HG03045 (cell line): ENCODE data around the gene ZBTB1.
"Not testable (repeated sequence)": the region's sequence is repeated elsewhere in the genome, so short reads cannot be mapped to it uniquely, and the experiment has no call there.

ENCODE experiments used
- ATAC-seq: cut with Tn5 transposase; IDR thresholded peaks from one replicate; pipeline ENCODE4 v1.9.1; 2021; ENCODE audit warnings: mild to moderate bottlenecking, moderate library complexity; ENCODE audit not compliant: unreplicated experiment

Gene ZBTB1

DNA sequence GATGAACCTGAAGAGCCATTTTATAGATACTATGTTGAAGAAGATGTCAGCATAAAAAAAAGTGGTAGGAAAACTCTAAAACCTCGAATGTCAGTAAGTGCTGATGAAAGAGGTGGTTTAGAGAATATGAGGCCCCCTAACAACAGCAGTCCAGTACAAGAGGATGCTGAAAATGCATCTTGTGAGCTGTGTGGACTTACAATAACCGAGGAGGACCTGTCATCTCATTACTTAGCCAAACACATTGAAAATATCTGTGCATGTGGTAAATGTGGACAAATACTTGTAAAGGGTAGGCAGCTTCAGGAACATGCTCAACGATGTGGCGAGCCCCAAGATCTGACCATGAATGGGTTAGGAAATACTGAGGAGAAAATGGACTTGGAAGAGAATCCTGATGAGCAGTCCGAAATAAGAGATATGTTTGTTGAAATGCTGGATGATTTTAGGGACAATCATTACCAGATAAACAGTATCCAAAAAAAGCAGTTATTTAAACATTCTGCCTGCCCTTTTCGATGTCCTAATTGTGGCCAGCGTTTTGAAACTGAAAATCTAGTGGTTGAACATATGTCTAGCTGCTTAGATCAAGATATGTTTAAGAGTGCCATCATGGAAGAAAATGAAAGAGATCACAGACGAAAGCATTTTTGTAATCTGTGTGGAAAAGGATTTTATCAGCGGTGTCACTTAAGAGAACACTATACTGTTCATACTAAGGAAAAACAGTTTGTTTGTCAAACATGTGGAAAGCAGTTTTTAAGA, 18.2 kb downstream of the ZBTB1 start:
- no peak for ATAC-seq

DNA sequence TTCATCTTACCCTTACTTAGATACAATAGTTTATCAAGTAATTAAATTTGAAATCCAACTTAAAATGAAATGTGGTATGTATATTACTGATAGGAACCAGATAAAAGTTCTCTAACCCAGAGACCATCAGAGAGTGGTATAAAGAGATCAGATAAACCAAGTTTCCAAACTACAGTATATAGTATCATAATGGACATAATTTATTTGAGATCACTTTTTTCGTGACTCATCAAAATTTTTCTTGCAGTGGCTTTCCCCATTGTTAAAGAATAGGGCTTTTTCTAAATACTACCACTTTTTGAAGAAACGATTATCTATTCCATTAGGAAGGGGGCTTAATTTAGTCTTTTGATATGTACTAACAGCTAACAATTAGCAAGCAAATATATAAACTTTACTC, 20.8 kb downstream of the ZBTB1 start:
- ATAC-seq = no peak

DNA sequence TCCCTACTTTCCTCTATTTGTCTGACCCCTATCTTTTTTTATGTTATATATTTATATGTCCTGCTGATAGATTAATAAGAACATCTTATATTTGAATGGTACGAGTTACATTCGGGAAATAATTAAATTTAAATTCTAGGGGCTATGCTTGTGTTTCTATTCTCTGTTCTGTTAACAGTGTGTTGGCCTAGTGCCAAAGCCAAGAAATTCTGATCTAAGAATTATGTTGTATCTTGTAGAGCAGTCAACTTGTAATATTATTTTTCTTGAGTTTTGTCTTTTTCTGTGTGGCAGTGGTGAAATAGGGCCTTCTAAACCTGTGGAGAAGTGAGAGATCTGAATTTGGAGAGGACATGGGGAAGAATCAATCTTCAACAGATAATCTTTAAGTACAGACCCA, 27.0 kb downstream of the ZBTB1 start:
- ATAC-seq = no peak

DNA sequence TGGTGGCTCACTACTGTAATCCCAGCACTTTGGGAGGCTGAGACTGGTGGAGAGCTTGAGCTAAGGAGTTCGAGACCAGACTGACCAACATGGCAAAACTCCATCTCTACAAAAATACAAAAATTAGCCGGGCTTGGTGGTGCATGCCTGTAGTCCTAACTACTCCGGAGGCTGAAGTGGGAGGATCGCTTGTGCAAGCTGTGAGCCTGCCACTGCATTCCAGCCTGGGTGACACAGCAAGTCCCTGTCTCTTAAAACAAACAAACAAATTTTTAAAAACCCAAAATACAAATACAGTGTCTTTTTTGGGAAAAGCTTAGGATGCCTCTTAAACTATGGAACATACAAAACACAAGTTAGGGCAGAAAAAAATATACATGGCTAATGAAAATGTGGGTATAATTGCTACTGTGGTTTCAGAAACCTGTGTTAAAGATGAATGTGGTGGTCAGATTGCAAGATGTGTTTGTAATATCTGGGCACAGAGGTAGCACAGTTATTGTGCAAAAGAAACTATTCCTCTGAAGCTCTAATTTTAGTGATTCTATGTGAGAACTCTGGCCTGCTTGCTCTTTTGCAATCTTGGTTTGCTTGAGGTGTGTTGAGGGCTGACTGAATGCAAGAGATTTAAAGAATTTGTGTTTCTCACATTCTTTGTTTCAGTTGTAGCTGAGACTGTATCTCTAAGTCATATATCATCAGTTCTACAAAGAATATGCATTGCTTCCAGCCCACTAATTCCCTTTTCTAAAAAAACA, 32.1 kb downstream of the ZBTB1 start:
- no peak for ATAC-seq

DNA sequence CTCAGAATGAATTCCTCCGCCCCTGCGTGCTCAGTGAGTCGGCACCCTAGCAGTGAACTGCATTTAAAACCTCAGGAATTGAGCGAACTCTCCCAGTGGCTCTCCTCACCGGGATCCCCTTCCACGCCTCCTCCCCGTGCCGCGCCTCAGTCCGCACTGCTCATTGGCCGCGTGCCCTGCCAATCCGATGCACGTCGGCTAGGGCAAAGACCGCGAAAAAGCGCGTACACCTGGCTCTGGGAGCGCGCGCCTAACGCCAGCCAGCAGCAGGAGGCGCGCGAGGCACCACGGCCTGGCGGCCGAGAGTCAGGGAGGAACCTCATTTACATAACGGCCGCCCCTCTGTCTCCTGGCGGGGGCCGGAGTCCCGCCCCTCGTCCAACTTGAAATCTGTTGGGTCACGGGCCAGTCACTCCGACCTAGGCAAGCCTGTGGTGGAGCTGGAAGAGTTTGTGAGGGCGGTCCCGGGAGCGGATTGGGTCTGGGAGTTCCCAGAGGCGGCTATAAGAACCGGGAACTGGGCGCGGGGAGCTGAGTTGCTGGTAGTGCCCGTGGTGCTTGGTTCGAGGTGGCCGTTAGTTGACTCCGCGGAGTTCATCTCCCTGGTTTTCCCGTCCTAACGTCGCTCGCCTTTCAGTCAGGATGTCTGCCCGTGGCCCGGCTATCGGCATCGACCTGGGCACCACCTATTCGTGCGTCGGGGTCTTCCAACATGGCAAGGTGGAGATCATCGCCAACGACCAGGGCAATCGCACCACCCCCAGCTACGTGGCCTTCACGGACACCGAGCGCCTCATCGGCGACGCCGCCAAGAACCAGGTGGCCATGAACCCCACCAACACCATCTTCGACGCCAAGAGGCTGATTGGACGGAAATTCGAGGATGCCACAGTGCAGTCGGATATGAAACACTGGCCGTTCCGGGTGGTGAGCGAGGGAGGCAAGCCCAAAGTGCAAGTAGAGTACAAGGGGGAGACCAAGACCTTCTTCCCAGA, 35.9 kb downstream of the ZBTB1 start, which contains the start of gene HSPA2:
Gene HSPA2, plus strand, starts transcription at position 534 of the 995 bp plus-strand sequence. Its CDS starts 109 bp downstream, at position 643.
- peak; percentile 94 for ATAC-seq

DNA sequence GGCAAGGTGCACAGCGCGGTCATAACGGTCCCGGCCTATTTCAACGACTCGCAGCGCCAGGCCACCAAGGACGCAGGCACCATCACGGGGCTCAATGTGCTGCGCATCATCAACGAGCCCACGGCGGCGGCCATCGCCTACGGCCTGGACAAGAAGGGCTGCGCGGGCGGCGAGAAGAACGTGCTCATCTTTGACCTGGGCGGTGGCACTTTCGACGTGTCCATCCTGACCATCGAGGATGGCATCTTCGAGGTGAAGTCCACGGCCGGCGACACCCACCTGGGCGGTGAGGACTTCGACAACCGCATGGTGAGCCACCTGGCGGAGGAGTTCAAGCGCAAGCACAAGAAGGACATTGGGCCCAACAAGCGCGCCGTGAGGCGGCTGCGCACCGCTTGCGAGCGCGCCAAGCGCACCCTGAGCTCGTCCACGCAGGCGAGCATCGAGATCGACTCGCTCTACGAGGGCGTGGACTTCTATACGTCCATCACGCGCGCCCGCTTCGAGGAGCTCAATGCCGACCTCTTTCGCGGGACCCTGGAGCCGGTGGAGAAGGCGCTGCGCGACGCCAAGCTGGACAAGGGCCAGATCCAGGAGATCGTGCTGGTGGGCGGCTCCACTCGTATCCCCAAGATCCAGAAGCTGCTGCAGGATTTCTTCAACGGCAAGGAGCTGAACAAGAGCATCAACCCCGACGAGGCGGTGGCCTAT, 36.8 kb downstream of the ZBTB1 start:
- no peak for ATAC-seq

DNA sequence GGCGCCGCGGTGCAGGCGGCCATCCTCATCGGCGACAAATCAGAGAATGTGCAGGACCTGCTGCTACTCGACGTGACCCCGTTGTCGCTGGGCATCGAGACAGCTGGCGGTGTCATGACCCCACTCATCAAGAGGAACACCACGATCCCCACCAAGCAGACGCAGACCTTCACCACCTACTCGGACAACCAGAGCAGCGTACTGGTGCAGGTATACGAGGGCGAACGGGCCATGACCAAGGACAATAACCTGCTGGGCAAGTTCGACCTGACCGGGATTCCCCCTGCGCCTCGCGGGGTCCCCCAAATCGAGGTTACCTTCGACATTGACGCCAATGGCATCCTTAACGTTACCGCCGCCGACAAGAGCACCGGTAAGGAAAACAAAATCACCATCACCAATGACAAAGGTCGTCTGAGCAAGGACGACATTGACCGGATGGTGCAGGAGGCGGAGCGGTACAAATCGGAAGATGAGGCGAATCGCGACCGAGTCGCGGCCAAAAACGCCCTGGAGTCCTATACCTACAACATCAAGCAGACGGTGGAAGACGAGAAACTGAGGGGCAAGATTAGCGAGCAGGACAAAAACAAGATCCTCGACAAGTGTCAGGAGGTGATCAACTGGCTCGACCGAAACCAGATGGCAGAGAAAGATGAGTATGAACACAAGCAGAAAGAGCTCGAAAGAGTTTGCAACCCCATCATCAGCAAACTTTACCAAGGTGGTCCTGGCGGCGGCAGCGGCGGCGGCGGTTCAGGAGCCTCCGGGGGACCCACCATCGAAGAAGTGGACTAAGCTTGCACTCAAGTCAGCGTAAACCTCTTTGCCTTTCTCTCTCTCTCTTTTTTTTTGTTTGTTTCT, 37.6 kb downstream of the ZBTB1 start:
- ATAC-seq = no peak

DNA sequence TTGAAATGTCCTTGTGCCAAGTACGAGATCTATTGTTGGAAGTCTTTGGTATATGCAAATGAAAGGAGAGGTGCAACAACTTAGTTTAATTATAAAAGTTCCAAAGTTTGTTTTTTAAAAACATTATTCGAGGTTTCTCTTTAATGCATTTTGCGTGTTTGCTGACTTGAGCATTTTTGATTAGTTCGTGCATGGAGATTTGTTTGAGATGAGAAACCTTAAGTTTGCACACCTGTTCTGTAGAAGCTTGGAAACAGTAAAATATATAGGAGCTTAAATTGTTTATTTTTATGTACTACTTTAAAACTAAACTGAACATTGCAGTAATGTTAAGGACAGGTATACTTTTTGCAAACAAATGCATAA, 38.2 kb downstream of the ZBTB1 start:
- no peak for ATAC-seq

DNA sequence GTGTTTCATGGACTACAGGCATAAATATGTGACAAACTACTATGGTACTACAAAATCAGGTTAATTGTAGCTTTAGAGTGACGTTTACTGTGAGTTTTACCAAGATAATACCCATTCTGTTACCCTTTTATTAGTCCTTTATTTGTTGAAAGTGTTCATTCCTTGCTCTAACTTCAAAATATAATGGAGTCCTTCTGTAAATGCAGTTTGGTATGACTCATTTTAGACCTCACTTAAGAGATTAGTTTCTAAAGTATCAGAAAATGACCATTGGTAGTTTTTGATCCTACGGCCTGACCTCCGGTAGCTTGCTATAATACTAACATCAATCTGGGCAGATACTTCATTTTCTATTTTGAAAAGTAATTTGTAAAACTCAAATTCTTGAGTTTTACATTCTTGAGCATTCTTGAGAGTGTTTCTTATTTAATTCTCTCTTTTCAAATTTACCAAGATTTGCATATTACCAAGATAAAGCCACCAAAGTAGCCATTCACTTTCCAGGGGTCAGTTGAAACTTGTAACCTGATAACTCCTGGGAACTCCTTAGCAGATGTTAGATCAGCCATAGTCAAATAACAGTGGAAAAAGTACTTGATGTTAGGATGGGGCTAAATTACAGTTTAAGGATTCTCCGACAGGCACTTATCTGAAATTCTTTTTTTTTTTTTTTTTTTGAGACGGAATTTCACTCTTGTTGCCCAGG, 40.2 kb downstream of the ZBTB1 start:
- no peak for ATAC-seq

DNA sequence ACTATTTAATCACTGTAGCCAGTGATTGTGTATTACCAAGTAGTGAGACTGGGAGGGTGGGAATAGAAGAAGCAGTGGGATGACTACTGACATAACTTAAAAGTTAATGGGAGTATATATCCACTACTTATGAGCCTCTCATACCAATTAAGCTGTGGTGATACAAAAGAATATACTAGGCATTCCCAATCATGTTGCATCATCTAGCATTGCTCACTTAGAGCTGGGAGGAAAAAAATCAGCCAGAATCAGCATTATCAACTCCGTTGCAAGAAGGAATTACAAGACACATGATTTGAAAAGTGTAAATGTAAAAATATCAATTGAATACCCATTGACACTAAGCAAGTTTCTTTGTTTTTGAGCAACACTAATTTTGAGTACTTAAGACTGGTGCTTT, 44.4 kb downstream of the ZBTB1 start:
- ATAC-seq = no peak

DNA sequence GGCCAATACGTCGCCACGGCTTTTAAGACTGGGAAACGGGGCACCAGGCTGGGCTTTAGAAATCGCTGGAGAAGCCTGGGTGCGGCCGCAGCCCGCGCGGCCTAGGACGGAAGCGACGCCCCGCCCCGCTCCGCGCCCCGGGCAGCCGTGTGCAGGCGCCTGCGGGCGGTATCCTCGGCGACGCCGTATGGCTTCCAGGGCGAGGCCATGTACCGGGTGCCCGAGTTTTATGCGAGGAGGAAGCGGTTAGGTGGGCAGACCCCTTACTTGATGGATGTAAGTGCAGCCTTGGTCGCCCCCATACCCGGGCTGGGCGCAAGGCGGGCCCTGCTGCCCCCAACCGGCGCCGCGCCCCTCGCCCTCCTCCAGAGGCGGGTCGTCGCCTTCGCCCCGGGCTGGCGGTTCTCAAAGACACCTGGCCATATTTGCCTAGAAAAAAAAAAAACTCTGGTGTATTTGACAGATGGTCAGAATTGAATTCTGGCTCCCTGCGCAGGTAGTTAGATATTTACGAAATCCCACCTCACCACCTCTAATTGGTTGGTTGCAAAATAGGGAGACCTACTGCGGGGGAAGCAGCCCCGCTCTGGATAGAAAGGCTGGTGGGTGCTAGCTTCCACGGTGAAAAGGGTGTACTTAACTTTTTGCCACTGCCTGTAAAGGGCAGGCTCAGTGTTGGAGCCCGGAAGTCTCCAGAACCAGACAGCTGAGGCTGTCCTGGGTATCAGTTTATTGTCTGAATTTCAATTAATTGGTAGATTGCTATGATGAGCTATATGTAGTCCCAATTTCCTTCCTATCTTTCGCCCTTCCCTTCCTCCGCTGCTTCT, 45.4 kb downstream of the ZBTB1 start, which contains the start of gene PPP1R36:
Gene PPP1R36, plus strand, starts transcription at position 171 of the 830 bp plus-strand sequence. Its CDS starts 37 bp downstream, at position 208.
- no peak for ATAC-seq

DNA sequence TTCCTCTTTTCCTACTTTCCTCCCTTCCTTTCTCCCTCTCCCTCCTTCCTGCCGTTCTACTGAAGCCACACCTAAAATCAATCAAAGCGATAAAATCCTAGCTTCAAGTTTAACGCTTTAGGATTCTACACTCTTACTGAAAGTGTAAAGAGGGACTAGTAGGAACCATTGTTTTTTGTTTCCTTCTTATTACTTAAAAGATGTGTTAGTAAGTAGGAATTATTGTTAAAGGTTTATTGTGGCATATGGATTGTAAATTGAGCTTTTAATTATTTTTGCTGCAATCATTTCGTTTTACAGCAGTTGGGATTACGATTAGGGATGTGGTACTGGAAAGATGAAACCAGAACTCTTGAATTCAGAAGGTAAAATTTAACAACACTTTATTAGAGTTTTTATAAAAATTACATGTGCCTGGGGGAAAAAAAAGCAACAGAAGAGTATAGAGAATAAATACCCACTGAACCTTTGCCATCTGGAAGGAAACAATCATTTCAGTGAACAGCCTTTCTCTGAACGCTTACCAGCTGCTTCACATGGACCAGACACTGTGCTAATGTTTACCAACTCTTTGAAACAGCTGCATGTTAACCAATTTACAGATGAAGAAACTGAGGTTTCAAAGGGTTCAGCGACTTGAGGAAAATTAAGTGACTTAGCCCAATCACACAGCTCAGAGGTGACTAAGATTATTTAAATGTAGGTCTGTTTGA, 46.2 kb downstream of the ZBTB1 start:
- ATAC-seq = no peak

DNA sequence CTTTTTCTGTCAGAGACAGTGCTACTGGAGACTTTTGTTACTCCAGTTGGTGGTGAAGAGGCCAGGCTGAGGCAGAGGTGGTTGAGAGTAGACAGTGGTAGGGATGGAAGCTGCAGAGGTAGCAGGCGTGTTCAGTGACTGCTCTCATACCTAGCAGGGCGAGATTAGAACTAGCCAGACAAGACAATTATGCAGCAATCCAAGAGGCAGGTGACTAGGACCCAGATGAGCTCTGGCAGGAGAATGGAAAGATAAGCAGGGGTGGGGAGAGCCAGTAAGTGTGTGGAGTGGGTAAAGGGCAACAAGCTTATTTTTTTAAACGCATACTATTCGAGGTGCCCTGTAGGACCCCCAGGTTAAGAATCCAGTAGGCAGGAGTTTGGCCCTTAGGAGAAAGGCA, 50.0 kb downstream of the ZBTB1 start:
- no peak for ATAC-seq

DNA sequence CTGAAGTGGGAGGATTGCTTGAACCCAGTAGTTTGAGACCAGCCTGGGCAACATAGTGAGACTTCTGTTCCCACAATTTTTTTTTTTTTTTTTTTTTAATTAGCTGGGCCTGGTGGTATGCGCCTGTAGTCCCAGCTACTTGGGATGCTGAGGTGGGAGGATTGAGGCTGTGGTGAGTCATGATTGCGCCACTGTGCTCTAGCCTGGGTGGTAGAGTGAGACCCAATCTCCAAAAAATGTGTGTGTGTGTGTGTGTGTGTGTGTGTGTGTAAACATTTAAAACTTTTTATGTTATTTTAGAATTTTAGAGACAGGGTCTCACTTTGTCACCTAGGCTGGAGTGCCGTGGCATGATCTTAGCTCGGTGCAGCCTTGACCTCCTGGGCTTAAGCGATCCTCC, 52.0 kb downstream of the ZBTB1 start:
- no peak for ATAC-seq

DNA sequence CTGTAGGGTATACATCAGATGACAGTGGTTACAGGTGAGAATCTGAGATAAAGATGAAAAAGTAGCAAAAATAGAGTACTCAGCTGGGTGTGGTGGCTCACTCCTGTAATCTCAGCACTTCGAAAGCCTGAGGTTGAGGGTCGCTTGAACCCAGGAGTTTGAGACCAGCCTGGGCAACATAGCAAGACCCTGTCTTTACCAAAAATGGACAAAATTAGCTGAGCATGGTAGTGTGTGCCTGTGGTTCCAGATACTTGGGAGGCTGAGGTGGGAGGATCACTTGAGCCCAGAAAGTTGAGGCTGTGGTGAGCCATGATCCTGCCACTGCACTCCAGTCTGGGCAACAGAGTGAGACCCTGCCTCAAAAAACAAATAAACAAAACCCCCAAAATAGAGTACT, 53.6 kb downstream of the ZBTB1 start:
- ATAC-seq = not testable (repeated sequence)

DNA sequence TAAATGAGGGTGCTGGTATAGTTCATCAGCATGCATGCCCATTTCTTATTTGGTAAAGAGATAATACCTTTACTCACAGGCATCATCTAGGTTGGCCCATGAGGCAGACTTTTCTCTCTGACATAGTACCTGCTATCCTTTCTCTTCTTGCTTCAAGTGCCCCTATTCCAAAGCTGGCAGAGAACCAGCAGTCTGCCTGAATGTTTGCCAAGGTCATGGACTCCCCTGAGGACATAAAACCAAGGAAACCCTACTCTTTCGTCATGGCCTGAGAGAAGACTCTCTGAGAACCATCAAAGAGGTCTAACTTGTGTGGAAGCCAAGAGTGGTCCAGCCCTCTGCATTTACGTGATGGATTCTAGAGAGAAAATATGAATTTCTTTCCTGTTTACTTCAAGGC, 57.1 kb downstream of the ZBTB1 start:
- no peak for ATAC-seq

DNA sequence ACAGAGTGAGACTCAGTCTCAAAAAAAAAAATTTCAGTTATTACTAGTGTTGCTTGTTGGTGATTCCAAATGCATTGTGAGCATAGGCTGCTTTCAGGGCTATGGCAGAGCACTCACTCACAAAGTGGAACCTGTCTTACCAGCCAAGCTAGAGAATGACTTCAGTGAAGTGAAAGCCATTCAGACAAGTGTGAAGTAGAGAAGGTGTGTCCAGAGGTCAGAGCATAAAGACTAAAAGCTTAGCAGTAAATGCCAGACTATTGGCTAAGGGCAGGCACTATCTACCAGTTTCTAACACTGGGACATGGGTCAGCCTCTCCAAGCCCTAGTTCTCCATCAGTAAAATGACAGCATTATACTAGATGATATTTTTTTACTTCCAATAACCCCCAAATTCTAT, 57.9 kb downstream of the ZBTB1 start:
- ATAC-seq = no peak
